Colonic mucosa (tissue), 4 donors: ENCODE results near the gene DUOX2. TPM values are rescaled to one million over a fixed set of nuclear protein-coding genes. Genes with fewer than 3 reads are reported as not detected.

Source experiments
- DNase-seq: peaks from one replicate; pipeline ENCODE4 v3.0.0-alpha.2; 2020
- H3K27ac ChIP-seq: fragments of 200-600 bp; one replicate; pipeline ENCODE4 v1.8.0; 2021
- H3K27me3 ChIP-seq: fragments of 200-600 bp; one replicate; pipeline ENCODE4 v1.8.0; 2021
- H3K36me3 ChIP-seq: fragments of 200-600 bp; one replicate; pipeline ENCODE4 v1.8.0; 2021
- H3K4me1 ChIP-seq: fragments of 200-600 bp; one replicate; pipeline ENCODE4 v1.8.0; 2021; ENCODE audit warnings: mild to moderate bottlenecking
- H3K4me3 ChIP-seq: fragments of 200-600 bp; one replicate; pipeline ENCODE4 v1.8.0; 2021
- H3K9ac ChIP-seq, 2 donors: one replicate each; pipeline ENCODE4 v1.7.0; 2013; ENCODE audit warnings: control low read depth in 2 of 2, low read depth in 2 of 2, low read length in 2 of 2
- H3K9me3 ChIP-seq: fragments of 200-600 bp; one replicate; pipeline ENCODE4 v1.8.0; 2021
- intact Hi-C: fragments of 100-400 bp; cut with DNase I; formaldehyde crosslinking; loops from one replicate; pipeline ENCODE4 v1.14.1; 2022
- total RNA-seq, 2 donors: library from RNA; stranded (reverse); fragmentation: NEBNext Ultra II Directional in 1 of 2; extraction: Animal tissue kit (Norgen Biotek cat#: 25700) in 1 of 2; gene quantifications; one replicate each; pipeline ENCODE4 v1.2.1, GENCODE V29; 2021
- TF ChIP-seq, protein P1 (sequence below): fragments of 200-600 bp; IDR thresholded peaks from one replicate; pipeline ENCODE4 v1.8.0; 2022; ENCODE audit warnings: antibody characterized with exemption, mild to moderate bottlenecking
- donor health status: healthy.
- donor health status: DM: no; HTN: no; CAD: no.
- donor health status: DM: no; HTN: no; CAD: no.

The DUOX2 gene
- total RNA-seq, 2 donors from 2014 or later = 40.0 to 111 TPM

GRCh38 chr15:45129651-45130129 is 15.7 kb upstream of the DUOX2 start, which contains the start of the genes DUOX1 and DUOXA1:
Gene DUOX1, plus strand, starts transcription at chr15:45129994. Its CDS starts 1,973 bp downstream, at chr15:45131967.
Gene DUOXA1, minus strand, starts transcription at chr15:45129879. Its CDS starts 6,865 bp downstream, at chr15:45123014.
- H3K9me3 ChIP-seq = no peaks in the 10 kb centered on the region
- peak within 1 kb of the TSS; percentile 22 for H3K4me3 ChIP-seq
- peaks cover 27% of the 10 kb centered on the region for H3K27me3 ChIP-seq
- peaks cover 5% of the 10 kb centered on the region for H3K4me1 ChIP-seq
- intact Hi-C loops = no loop called here
- H3K27ac ChIP-seq = no peak within 1 kb of the TSS
- TF ChIP-seq, protein P1, sequence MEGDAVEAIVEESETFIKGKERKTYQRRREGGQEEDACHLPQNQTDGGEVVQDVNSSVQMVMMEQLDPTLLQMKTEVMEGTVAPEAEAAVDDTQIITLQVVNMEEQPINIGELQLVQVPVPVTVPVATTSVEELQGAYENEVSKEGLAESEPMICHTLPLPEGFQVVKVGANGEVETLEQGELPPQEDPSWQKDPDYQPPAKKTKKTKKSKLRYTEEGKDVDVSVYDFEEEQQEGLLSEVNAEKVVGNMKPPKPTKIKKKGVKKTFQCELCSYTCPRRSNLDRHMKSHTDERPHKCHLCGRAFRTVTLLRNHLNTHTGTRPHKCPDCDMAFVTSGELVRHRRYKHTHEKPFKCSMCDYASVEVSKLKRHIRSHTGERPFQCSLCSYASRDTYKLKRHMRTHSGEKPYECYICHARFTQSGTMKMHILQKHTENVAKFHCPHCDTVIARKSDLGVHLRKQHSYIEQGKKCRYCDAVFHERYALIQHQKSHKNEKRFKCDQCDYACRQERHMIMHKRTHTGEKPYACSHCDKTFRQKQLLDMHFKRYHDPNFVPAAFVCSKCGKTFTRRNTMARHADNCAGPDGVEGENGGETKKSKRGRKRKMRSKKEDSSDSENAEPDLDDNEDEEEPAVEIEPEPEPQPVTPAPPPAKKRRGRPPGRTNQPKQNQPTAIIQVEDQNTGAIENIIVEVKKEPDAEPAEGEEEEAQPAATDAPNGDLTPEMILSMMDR = no peak
- H3K9ac ChIP-seq = peak within 1 kb of the TSS; percentile 7 to 24
- peak; percentile 67 for DNase-seq
- no peaks in the 10 kb centered on the region for H3K36me3 ChIP-seq

- H3K4me3 ChIP-seq = peak overlapping the region; percentile 22
These were observed 15.1 kb upstream of the DUOX2 start for GRCh38 chr15:45128971-45129639.

GRCh38 chr15:45126535-45127158 is 12.7 kb upstream of the DUOX2 start:
- no peaks in the 10 kb centered on the region for H3K36me3 ChIP-seq
- H3K4me3 ChIP-seq = no peak overlapping the region
- peaks cover 4% of the 10 kb centered on the region for H3K4me1 ChIP-seq
- H3K27ac ChIP-seq = no peak overlapping the region
- no peaks in the 10 kb centered on the region for H3K9me3 ChIP-seq
- peak; percentile 45 for DNase-seq
- intact Hi-C loops = no loop called here
- TF ChIP-seq, protein P1 = peak; percentile 70
- peaks cover 24% of the 10 kb centered on the region for H3K27me3 ChIP-seq
- H3K9ac ChIP-seq = no peak overlapping the region

More at GRCh38 chr15:45128971-45129639, 15.1 kb upstream of the DUOX2 start:
- Histone ChIP-seq H3K27ac (no peak overlapping the region), H3K9me3 (no peaks in the 10 kb centered on the region), H3K4me1 (peaks cover 4% of the 10 kb centered on the region), H3K27me3 (peaks cover 26% of the 10 kb centered on the region), H3K36me3 (no peaks in the 10 kb centered on the region), H3K9ac (peak overlapping the region; percentile 7 to 12)
- intact Hi-C loops = no loop called here
- no peak for DNase-seq
- TF ChIP-seq, protein P1 = no peak

- no peak for DNase-seq
- H3K36me3 ChIP-seq = no peaks in the 10 kb centered on the region
- no peak overlapping the region for H3K9ac ChIP-seq
- no peaks in the 10 kb centered on the region for H3K4me1 ChIP-seq
- TF ChIP-seq, protein P1 = no peak
- H3K27me3 ChIP-seq = peaks cover 7% of the 10 kb centered on the region
- no peak overlapping the region for H3K27ac ChIP-seq
- H3K4me3 ChIP-seq = no peak overlapping the region
- H3K9me3 ChIP-seq = no peaks in the 10 kb centered on the region
- intact Hi-C loops = no loop called here
These were observed 9.4 kb upstream of the DUOX2 start for GRCh38 chr15:45123397-45123796.

DNA sequence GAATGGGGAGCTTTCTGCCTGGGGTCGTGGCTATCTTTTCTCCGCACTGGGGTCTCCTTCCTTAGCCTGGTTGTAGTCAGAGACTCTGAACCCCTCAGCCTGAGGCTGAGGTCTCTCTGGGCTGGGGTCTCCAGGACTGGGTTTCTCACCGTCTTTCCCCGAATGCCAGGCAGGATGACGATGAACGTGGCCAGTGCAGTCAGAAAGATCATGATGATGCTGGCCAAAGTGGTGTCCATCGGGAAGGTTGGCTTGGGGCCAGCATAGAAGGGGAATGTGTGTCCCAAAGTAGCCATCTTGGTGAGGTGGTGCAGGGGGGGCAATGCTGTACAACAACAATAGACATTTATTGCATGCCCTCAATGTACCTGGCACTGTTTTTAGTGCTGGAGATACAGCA is 8.7 kb upstream of the DUOX2 start:
- peaks cover under 1% of the 10 kb centered on the region for H3K27me3 ChIP-seq
- no peak overlapping the region for H3K4me3 ChIP-seq
- peaks cover 2% of the 10 kb centered on the region for H3K4me1 ChIP-seq
- H3K9me3 ChIP-seq = no peaks in the 10 kb centered on the region
- intact Hi-C loops = no loop called here
- TF ChIP-seq, protein P1 = no peak
- H3K9ac ChIP-seq = no peak overlapping the region
- no peak for DNase-seq
- no peak overlapping the region for H3K27ac ChIP-seq
- no peaks in the 10 kb centered on the region for H3K36me3 ChIP-seq
